ENCODE results near the gene ZNF117.
"Not testable (repeated sequence)": the region's sequence is repeated elsewhere in the genome, so short reads cannot be mapped to it uniquely, and the experiment has no call there.

DNA sequence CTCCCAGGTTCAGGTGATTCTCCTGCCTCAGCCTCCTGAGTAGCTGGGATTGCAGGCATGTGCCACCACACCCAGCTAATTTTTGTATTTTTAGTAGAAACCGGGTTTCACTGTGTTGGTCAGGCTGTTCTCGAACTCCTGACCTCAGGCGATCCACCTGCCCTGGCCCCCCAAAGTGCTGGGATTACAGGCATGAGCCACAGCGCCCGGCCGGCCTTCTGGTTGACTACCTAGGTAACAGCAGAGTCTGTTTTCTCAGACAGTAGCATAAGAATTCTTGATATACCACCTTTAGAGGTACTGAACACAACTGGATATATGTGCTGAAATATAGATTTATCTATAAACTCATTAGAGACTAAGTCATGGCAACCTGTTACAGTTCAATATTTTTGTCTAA lies 50.8 kb downstream of the ZNF117 start:
- not testable (repeated sequence) for TF ChIP-seq CTCF, POLR2A (IDR thresholded peaks at IDR 0.05)

Data from heart left ventricle (tissue), 13 donors.